ENCODE results near the gene ORC2. TPM values are rescaled to one million over a fixed set of nuclear protein-coding genes. Genes with fewer than 3 reads are reported as not detected.

ORC2 gene
- total RNA-seq, 1 donor from 2014 or later = 62.9 TPM

- no peaks in the 10 kb centered on the region for H3K27me3 Mint-ChIP-seq (ENCODE audit: low read depth)
- H3K4me3 Mint-ChIP-seq (ENCODE audit: low read depth) = no peak overlapping the region
- intact Hi-C loops (cut with micrococcal nuclease) = loop anchor here (10.0 kb wide), 1 partner anchor 1396 kb away; the partner anchor contains the start of gene NOP58
- peaks cover 20% of the 10 kb centered on the region for H3K4me1 Mint-ChIP-seq (ENCODE audit: low read depth)
- H3K9me3 Mint-ChIP-seq = no peaks in the 10 kb centered on the region
- no peak for DNase-seq (ENCODE audit: low spot score)
- H3K36me3 Mint-ChIP-seq (ENCODE audit: low read depth) = peaks cover 42% of the 10 kb centered on the region
- no peak overlapping the region for H3K27ac Mint-ChIP-seq
Measured at GRCh38 chr2:200869014-200869413, 94.4 kb downstream of the ORC2 start.

DNA sequence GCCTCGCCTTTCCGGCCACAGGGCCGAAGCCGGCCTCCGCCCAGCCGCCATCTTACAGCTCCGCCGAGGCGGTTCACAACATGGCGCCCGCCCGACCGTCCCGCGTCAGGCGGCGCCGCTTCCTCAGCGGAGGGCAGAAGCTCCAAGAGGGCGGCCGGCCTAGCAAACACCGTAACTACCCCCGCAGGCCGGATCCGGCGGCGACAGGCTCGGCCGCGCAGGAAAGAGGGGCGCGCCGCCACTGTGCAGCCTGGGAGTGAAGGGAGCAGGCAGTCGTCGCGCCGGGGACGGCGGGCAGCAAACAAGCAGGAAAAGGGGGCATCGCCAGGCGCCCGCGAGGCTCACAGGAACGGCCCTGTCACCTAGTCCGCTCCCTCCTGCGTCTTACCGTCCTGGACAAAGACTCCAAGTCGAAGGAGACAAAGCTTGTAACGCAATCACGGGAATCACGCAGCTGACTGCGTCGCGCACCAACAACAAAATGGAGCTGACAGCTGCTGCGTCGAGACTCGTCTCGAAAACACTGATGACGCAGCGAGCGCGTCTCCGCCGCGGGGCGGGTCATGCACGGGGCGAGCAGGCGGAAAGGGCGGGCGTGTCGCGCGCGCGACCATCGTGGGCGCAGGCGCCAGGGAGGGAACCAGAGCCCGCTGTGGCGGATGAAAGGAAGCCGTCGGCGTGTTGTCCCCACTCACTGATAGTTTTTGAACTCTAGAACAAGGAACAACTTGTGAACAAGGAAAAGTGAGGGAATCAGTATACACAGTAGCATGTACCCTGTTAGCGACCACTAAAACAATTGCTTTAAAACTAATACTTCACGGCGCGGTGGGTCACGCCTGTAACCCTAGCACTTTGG is 99.1 kb downstream of the ORC2 start, which contains the start of gene CLK1:
CLK1 (minus strand) TSS at position 483 of the 859 bp plus-strand sequence. CDS start 2,796 bp downstream, outside the sequence.
- Mint-ChIP-seq H3K9me3 (no peaks in the 10 kb centered on the region), H3K27me3 (ENCODE audit: low read depth) (no peaks in the 10 kb centered on the region), H3K27ac (peak within 1 kb of the TSS; percentile 94), H3K4me1 (ENCODE audit: low read depth) (peaks cover 32% of the 10 kb centered on the region), H3K36me3 (ENCODE audit: low read depth) (peaks cover 53% of the 10 kb centered on the region), H3K4me3 (ENCODE audit: low read depth) (peak within 1 kb of the TSS; percentile 93)
- intact Hi-C loops (cut with micrococcal nuclease) = loop anchor here (1.0 to 10.0 kb wide), 7 partner anchors 25 to 1400 kb away; partner anchors contain the start of genes NIF3L1, NOP58 and PPIL3
- peak; percentile 91 for DNase-seq (ENCODE audit: low spot score)

DNA sequence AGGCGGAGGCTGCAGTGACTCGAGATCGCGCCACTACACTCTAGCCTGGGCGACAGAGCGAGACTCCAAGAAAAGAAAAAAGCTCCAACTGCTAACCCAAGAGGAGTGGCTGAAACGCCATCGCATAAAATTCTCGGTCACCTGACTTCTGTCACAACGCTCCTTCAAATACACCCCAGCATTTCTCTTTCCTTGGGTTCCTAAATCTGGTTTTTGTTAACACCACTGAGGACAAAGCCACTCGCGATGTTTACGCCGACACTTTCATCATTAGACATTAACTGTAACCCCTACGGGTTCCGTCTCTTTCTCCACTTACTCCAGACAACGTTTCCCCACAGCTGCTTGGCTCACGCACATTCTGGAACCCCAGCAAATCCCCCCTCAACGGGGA is 99.7 kb downstream of the ORC2 start:
- intact Hi-C loops (cut with micrococcal nuclease) = loop anchor here (1.0 to 10.0 kb wide), 7 partner anchors 26 to 1401 kb away; partner anchors contain the start of genes NIF3L1, NOP58 and PPIL3
- no peaks in the 10 kb centered on the region for H3K27me3 Mint-ChIP-seq (ENCODE audit: low read depth)
- H3K9me3 Mint-ChIP-seq = no peaks in the 10 kb centered on the region
- peak overlapping the region; percentile 93 for H3K4me3 Mint-ChIP-seq (ENCODE audit: low read depth)
- peak overlapping the region; percentile 94 for H3K27ac Mint-ChIP-seq
- DNase-seq (ENCODE audit: low spot score) = no peak
- H3K36me3 Mint-ChIP-seq (ENCODE audit: low read depth) = peaks cover 54% of the 10 kb centered on the region
- peaks cover 29% of the 10 kb centered on the region for H3K4me1 Mint-ChIP-seq (ENCODE audit: low read depth)

DNA sequence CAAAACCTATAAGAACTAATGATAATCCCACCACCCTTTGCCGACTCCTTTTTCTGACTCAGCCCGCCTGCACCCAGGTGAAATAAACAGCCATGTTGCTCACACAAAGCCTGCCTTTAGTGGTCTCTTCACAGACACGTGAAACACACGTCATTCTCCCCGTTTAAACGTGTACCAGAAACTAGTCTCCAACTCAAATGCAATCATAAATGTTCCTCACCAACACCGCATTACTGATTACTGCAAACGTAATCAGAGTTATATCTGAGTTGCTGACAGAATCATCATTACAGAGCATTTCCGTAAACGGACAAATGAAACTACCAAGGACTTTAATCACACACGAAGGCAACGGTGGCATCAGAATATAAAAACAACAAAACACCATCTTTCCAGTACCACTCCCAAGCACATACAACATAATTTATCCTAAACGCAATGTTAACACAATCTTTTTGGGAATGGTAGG is 100.9 kb downstream of the ORC2 start:
- Mint-ChIP-seq H3K36me3 (ENCODE audit: low read depth) (peaks cover 66% of the 10 kb centered on the region), H3K27ac (peak overlapping the region; percentile 94), H3K9me3 (no peaks in the 10 kb centered on the region), H3K27me3 (ENCODE audit: low read depth) (no peaks in the 10 kb centered on the region), H3K4me3 (ENCODE audit: low read depth) (peak overlapping the region; percentile 93), H3K4me1 (ENCODE audit: low read depth) (peaks cover 33% of the 10 kb centered on the region)
- peak; percentile 58 for DNase-seq (ENCODE audit: low spot score)
- intact Hi-C loops (cut with micrococcal nuclease) = loop anchor here (1.0 to 10.0 kb wide), 4 partner anchors 48 to 1402 kb away; partner anchors contain the start of gene NOP58

DNA sequence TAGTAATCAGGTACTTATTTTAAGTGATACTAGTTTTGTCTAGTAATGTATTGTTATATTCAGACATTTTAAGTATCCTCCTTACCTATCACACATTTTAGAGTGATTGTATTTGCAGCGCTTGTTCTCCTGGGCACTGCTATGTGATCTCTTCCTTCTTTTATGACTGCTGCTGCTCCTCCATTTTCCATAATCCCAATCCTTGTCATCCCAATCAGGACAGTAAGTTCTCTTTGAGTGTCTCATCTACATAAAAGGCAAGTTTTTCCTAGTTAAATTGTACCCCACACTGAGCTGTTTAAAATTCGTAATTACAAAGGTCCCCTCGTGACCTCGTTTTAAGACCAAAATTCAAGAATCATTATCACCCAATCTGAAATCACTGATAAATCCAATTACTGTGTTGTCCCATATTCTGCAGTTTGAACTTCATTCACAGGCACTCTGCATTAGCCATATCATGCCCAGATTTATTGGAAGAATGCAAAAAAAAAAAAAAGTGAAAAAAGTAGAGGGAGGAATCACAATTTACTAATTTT is 101.8 kb downstream of the ORC2 start:
- H3K9me3 Mint-ChIP-seq = no peaks in the 10 kb centered on the region
- H3K36me3 Mint-ChIP-seq (ENCODE audit: low read depth) = peaks cover 72% of the 10 kb centered on the region
- H3K4me3 Mint-ChIP-seq (ENCODE audit: low read depth) = peak overlapping the region; percentile 93
- intact Hi-C loops (cut with micrococcal nuclease) = loop anchor here (1.0 to 10.0 kb wide), 4 partner anchors 47 to 1403 kb away; partner anchors contain the start of gene NOP58
- no peaks in the 10 kb centered on the region for H3K27me3 Mint-ChIP-seq (ENCODE audit: low read depth)
- H3K27ac Mint-ChIP-seq = peak overlapping the region; percentile 94
- peaks cover 35% of the 10 kb centered on the region for H3K4me1 Mint-ChIP-seq (ENCODE audit: low read depth)
- DNase-seq (ENCODE audit: low spot score) = no peak

DNA sequence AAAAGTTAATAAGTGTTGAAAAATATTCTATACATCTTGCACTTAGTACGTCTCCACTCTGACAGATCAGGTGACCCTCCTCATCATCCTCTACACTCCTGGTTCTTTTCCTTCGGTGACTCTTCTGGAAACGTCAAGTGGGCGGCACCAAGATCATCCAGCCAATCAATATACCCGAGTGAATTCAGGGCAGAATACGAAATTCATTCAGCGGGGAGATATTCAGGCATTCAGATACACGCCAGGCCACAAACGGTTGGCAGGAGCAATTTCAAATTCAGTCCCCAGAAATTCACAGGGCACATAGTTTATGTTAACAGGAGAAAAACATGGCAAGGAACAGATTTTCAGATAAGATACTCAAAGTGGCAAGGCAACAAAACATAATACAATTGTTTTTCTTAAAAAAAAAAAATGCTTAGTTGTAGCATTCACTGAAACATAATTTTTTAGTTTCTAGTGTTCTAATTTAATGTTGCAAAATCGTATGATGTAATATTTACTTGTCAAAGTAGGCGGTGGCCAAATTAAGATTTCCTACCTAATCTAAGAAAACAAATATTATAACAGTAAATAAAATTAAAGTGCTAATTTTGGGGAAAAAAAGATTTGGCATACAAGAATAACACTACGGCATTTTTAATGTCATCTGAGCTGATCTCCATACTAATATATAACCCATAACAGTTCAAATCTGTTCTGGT is 103.2 kb downstream of the ORC2 start:
- Mint-ChIP-seq H3K4me3 (ENCODE audit: low read depth) (peak overlapping the region; percentile 77), H3K4me1 (ENCODE audit: low read depth) (peaks cover 35% of the 10 kb centered on the region), H3K27me3 (ENCODE audit: low read depth) (no peaks in the 10 kb centered on the region), H3K9me3 (no peaks in the 10 kb centered on the region), H3K27ac (peak overlapping the region; percentile 80), H3K36me3 (ENCODE audit: low read depth) (peaks cover 78% of the 10 kb centered on the region)
- intact Hi-C loops (cut with micrococcal nuclease) = loop anchor here (5.0 to 10.0 kb wide), 3 partner anchors 283 to 1405 kb away; partner anchors contain the start of gene NOP58
- DNase-seq (ENCODE audit: low spot score) = no peak

Other genes with a start within 250 kb of the ORC2 start
- gene BZW1, start 151.8 kb downstream of the ORC2 start, total RNA-seq = 548 and 571 TPM in 2 replicates
- gene CLK1, start 99.0 kb downstream of the ORC2 start, total RNA-seq = 114 and 122 TPM in 2 replicates
- gene PPIL3, start 74.6 kb downstream of the ORC2 start, total RNA-seq = 55.4 and 57.8 TPM in 2 replicates
- gene NIF3L1, start 74.3 kb downstream of the ORC2 start, total RNA-seq = 23.9 and 24.8 TPM in 2 replicates
- gene HYCC2, start 108.0 kb upstream of the ORC2 start, total RNA-seq = 20.1 and 23.8 TPM in 2 replicates
- 123 and 125 TPM in 2 replicates for gene NDUFB3, start 108.3 kb upstream of the ORC2 start, total RNA-seq
- gene CFLAR, start 152.5 kb upstream of the ORC2 start, total RNA-seq = 255 and 268 TPM in 2 replicates
- gene CASP10, start 219.5 kb upstream of the ORC2 start, total RNA-seq = 14.3 and 17.3 TPM in 2 replicates